ENCODE results near the gene UBL3.

UBL3 gene

DNA sequence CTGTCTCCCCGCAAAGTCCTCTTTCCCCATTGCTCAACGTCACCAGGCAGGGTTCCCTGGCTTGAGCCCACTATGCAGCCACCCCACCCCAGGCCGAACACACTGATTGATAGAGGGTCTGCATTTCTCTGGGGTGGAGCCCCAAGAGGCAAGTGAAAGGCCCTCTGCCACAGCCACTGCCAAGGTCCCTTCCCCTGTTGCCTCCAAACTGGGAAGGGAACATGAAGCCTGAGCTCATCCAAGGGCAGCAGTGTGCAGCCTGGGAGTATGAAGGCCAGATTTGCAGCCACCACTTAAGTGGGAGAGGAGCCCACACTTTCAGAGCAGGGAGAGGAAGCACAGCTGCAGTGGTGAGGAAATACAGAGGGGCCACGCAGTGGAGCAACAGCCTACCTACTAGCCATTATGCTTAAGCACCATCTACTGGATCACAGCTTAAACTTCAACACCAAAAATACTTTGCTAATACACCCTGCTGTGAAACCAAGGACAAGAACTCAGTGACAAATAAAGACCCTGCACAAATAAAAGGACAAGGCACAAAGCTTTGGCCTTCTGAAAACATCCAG lies 48.6 kb downstream of the UBL3 start:
- POLR2A ChIA-PET = no interaction called here
- TF ChIP-seq, protein P1, sequence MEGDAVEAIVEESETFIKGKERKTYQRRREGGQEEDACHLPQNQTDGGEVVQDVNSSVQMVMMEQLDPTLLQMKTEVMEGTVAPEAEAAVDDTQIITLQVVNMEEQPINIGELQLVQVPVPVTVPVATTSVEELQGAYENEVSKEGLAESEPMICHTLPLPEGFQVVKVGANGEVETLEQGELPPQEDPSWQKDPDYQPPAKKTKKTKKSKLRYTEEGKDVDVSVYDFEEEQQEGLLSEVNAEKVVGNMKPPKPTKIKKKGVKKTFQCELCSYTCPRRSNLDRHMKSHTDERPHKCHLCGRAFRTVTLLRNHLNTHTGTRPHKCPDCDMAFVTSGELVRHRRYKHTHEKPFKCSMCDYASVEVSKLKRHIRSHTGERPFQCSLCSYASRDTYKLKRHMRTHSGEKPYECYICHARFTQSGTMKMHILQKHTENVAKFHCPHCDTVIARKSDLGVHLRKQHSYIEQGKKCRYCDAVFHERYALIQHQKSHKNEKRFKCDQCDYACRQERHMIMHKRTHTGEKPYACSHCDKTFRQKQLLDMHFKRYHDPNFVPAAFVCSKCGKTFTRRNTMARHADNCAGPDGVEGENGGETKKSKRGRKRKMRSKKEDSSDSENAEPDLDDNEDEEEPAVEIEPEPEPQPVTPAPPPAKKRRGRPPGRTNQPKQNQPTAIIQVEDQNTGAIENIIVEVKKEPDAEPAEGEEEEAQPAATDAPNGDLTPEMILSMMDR (IDR thresholded peaks at IDR 0.05; ENCODE audit: control extremely low read depth, extremely low read depth, low read depth, missing control alignments) = peak; percentile 26
- DNase-seq (ENCODE audit: extremely low spot score) = no peak
- CTCF ChIA-PET = interaction anchor here (0.9 to 1.6 kb wide), 6 partner anchors 8 to 311 kb away, joined by 3 to 7 read pairs (median 4); no protein-coding TSS in a partner anchor

DNA sequence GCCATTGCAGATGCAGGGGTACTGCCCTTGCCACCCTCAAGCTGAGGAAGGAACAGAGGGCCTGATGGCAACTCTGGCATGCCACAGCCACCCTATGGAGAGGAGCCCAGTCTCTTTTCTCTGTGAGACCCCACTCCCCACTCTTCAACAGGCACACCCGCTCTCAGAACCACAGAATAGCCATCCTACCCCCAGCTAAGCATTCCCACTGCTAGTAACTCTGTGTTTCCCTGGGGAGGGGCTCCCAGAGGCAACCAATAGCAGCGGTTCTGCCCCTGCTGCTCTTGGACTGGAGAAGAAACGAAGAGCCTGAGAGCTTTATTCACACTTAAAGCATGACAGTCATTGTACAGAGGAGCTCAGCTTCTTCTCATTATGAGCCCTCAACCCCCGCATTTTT lies 49.3 kb downstream of the UBL3 start:
- POLR2A ChIA-PET = no interaction called here
- CTCF ChIA-PET = interaction anchor here (1.1 to 1.6 kb wide), 4 partner anchors 9 to 311 kb away, joined by 3 to 7 read pairs (median 4); no protein-coding TSS in a partner anchor
- DNase-seq (ENCODE audit: extremely low spot score) = no peak
- TF ChIP-seq, protein P1 (IDR thresholded peaks at IDR 0.05; ENCODE audit: control extremely low read depth, extremely low read depth, low read depth, missing control alignments) = no peak

DNA sequence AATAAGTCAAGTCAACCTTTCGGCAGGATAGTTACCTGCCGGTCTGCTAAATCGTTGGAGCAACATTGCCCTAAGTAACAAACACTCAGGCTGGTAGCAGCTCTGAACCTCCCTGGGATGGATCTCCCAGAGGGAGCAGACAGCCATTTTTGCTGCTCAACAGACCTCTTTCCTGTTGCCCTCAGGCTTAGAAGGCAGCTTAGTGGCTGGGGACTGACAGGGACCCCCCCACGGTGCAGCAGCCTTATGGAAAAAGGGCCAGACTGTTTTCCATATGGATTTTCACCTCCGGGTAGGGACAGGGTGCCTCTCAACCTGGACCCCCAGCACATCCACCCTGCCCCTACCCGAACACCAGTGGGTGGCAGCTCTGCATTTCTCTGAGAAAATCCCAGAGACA lies 49.7 kb downstream of the UBL3 start:
- ChIA-PET POLR2A (no interaction called here), CTCF (interaction anchor here (1.1 kb wide), 1 partner anchor 10 kb away, joined by 3 read pairs; no protein-coding TSS in a partner anchor)
- DNase-seq (ENCODE audit: extremely low spot score) = no peak
- TF ChIP-seq, protein P1 (IDR thresholded peaks at IDR 0.05; ENCODE audit: control extremely low read depth, extremely low read depth, low read depth, missing control alignments) = no peak

DNA sequence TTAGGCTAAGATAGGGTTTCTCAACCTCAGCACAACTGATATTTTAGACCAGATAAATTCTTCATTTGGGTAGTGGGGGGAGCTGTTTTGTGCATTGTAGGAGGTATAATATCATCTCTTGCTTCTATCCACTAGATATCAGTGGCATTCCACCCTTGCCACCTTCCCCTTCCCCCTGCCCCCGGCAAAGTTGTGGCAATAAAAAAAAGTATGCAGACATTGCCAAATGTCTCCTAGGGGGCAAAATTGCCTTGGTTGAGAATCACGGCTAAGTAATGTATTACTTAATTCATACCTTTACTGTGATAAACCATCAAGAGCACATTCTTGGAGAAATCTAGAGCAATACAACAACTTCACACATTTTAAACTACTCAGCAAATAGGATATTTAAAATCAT lies 51.4 kb downstream of the UBL3 start:
- ChIA-PET POLR2A (no interaction called here), CTCF (interaction anchor here (0.9 to 1.5 kb wide), 2 partner anchors 9 to 16 kb away, joined by 3 to 6 read pairs; no protein-coding TSS in a partner anchor)
- no peak for DNase-seq (ENCODE audit: extremely low spot score)
- TF ChIP-seq, protein P1 (IDR thresholded peaks at IDR 0.05; ENCODE audit: control extremely low read depth, extremely low read depth, low read depth, missing control alignments) = no peak

DNA sequence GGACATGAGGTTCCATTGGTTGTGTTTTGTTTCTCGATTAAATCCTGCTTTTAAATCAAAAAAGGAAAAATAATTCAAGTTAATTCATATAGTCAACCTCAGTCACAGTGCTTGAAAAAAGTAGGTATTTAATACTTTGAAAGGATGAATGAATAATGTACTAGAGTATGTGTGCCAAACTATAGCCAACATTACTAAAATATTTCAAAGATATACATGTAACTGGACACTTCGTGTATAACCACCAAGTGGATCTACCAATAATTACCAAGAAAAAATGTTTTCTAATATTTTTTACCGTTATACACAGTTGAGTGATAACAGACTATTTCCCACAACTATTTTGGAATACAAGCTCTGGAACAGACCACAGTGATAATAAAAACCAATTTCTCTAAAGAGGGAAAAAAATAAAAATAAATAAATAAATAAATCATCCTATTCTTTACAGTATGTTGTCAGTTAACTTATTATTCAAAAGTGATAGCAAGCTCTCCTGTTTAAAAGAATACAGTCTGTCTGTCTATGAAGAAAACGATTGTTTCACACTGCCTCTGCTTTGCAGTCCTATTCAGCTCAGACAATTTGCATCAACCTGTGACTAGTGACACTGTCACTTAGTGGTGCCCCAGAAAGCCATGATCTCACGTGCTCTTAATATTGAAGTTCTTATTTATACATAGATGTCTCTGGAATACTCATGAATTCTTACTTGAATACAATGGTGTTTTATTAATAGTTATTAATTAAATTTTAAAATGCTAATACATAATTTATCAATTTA lies 58.2 kb downstream of the UBL3 start:
- POLR2A ChIA-PET = no interaction called here
- no peak for DNase-seq (ENCODE audit: extremely low spot score)
- TF ChIP-seq, protein P1 (IDR thresholded peaks at IDR 0.05; ENCODE audit: control extremely low read depth, extremely low read depth, low read depth, missing control alignments) = no peak
- CTCF ChIA-PET = interaction anchor here (0.8 to 1.3 kb wide), 2 partner anchors 35 to 132 kb away, joined by 3 read pairs; no protein-coding TSS in a partner anchor

DNA sequence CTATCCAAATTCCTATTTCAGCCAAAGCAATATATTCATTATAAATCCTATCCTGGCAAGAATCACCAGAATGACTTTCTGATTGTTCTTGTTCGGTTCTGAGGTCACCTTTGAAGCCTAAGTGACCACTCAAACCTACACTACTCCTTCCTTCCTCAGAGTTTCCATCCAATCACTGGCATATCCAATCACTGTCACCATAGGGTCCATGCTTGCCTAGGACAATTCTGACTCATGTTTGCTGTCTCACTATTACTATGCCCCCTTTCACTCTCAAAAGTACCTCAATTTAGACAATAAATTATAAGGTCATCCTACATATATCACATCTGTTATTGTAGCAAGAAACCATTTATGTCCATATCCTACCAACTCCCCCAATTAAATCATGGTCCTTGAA lies 58.9 kb downstream of the UBL3 start:
- POLR2A ChIA-PET = no interaction called here
- TF ChIP-seq, protein P1 (IDR thresholded peaks at IDR 0.05; ENCODE audit: control extremely low read depth, extremely low read depth, low read depth, missing control alignments) = no peak

More for the DNA sequence above, 58.9 kb downstream of the UBL3 start:
- CTCF ChIA-PET = interaction anchor here (1.0 kb wide), 1 partner anchor 21 kb away, joined by 4 read pairs; no protein-coding TSS in a partner anchor
- no peak for DNase-seq (ENCODE audit: extremely low spot score)

All from GM10248 (cell line).